Cardiac septum (tissue), 1 donor: ENCODE data around the gene RYK. TPM values are rescaled to one million over a fixed set of nuclear protein-coding genes. Genes with fewer than 3 reads are reported as not detected.
"Not testable (repeated sequence)": the region's sequence is repeated elsewhere in the genome, so short reads cannot be mapped to it uniquely, and the experiment has no call there.

Experiments used
- DNase-seq: peaks from one replicate; pipeline ENCODE4 v3.0.0-alpha.2; 2020; ENCODE audit warnings: low spot score
- intact Hi-C: fragments of 100-400 bp; cut with DNase I; formaldehyde crosslinking; loops from one replicate; pipeline ENCODE4 v1.14.0; 2022
- total RNA-seq: library from RNA; stranded (reverse); fragmentation: NEBNext Ultra II Directional; extraction: Animal tissue kit (Norgen Biotek cat#: 25700); gene quantifications from one replicate; pipeline ENCODE4 v1.2.1, GENCODE V29; 2021
- donor health status: DM: no; HTN: no; CAD: no.

RYK gene
- total RNA-seq, 1 donor from 2014 or later = 44.2 TPM

- no peak for DNase-seq
- intact Hi-C loops = no loop called here
Measured at GRCh38 chr3:134229038-134229437, 21.6 kb downstream of the RYK start.

- DNase-seq = no peak
- intact Hi-C loops = no loop called here
Measured at GRCh38 chr3:134228479-134228878, 22.2 kb downstream of the RYK start.

- intact Hi-C loops = no loop called here
- no peak for DNase-seq
Measured at GRCh38 chr3:134228035-134228434, 22.6 kb downstream of the RYK start.

GRCh38 chr3:134224796-134225156, 25.9 kb downstream of the RYK start:
- DNase-seq, intact Hi-C loops: not testable (repeated sequence)

GRCh38 chr3:134222835-134223234, 27.8 kb downstream of the RYK start:
- intact Hi-C loops = no loop called here
- no peak for DNase-seq

- intact Hi-C loops = loop anchor here (10.0 kb wide), 1 partner anchor 402 kb away; no protein-coding TSS in a partner anchor
- no peak for DNase-seq
Measured at GRCh38 chr3:134216851-134217250, 33.8 kb downstream of the RYK start.

- intact Hi-C loops = loop anchor here (10.0 kb wide), 1 partner anchor 401 kb away; no protein-coding TSS in a partner anchor
- no peak for DNase-seq
Measured at GRCh38 chr3:134216191-134216764, 34.4 kb downstream of the RYK start.

GRCh38 chr3:134214239-134214638, 36.4 kb downstream of the RYK start:
- intact Hi-C loops = loop anchor here (5.0 to 10.0 kb wide), 3 partner anchors 163 to 399 kb away; no protein-coding TSS in a partner anchor
- no peak for DNase-seq

GRCh38 chr3:134212967-134213665, 37.5 kb downstream of the RYK start:
- intact Hi-C loops = loop anchor here (2.0 to 10.0 kb wide), 6 partner anchors 16 to 398 kb away; no protein-coding TSS in a partner anchor
- peak; percentile 87 for DNase-seq

- intact Hi-C loops = loop anchor here (2.0 to 10.0 kb wide), 6 partner anchors 15 to 397 kb away; no protein-coding TSS in a partner anchor
- no peak for DNase-seq
Measured at GRCh38 chr3:134211797-134212196, 38.9 kb downstream of the RYK start.

GRCh38 chr3:134205451-134205850, 45.2 kb downstream of the RYK start:
- intact Hi-C loops = no loop called here

GRCh38 chr3:134201201-134202130, 49.2 kb downstream of the RYK start:
- DNase-seq = no peak
- intact Hi-C loops = no loop called here

More at GRCh38 chr3:134205451-134205850, 45.2 kb downstream of the RYK start:
- no peak for DNase-seq

- intact Hi-C loops = loop anchor here (5.0 kb wide), 1 partner anchor 97 kb away; no protein-coding TSS in a partner anchor
- DNase-seq = not testable (repeated sequence)
Measured at GRCh38 chr3:134199880-134200279, 50.8 kb downstream of the RYK start.

GRCh38 chr3:134199240-134199639, 51.4 kb downstream of the RYK start:
- no peak for DNase-seq
- intact Hi-C loops = loop anchor here (5.0 kb wide), 1 partner anchor 98 kb away; no protein-coding TSS in a partner anchor

GRCh38 chr3:134198414-134198813, 52.2 kb downstream of the RYK start:
- intact Hi-C loops = loop anchor here (5.0 kb wide), 1 partner anchor 99 kb away; no protein-coding TSS in a partner anchor
- DNase-seq = no peak

- intact Hi-C loops = loop anchor here (2.0 to 5.0 kb wide), 2 partner anchors 15 to 100 kb away; no protein-coding TSS in a partner anchor
- no peak for DNase-seq
Measured at GRCh38 chr3:134197681-134198261, 52.9 kb downstream of the RYK start.

GRCh38 chr3:134194247-134194646, 56.4 kb downstream of the RYK start:
- no peak for DNase-seq
- intact Hi-C loops = no loop called here

- no peak for DNase-seq
- intact Hi-C loops = no loop called here
Measured at GRCh38 chr3:134190250-134190649, 60.4 kb downstream of the RYK start.

GRCh38 chr3:134189849-134190248, 60.8 kb downstream of the RYK start:
- DNase-seq = no peak
- intact Hi-C loops = no loop called here
